NK-92 (cell line): ENCODE results near the gene FAM135A.
"Not testable (repeated sequence)": the region's sequence is repeated elsewhere in the genome, so short reads cannot be mapped to it uniquely, and the experiment has no call there.

Experiments
- DNase-seq: peaks from one replicate; lab custom pipeline; 2025; ENCODE audit not compliant: unreplicated experiment; lab: John Stamatoyannopoulos, UW

The FAM135A gene

DNA sequence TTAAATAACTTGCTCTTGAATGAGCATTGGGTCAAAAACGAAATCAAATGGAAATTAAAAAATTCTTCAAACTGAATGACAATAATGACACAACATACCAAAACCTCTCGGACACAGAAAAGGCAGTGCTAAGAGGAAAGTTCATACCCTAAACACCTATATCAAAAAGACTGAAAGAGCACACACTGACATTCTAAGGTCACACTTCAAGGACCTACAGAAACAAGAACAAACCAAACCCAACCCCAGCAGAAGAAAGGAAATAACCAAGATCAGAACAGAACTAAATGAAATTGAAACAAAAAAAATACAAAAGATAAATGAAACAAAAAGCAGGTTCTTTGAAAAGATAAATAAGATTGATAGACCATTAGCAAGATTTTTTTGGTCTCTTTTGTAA, 194.1 kb downstream of the FAM135A start:
- not testable (repeated sequence) for DNase-seq

DNA sequence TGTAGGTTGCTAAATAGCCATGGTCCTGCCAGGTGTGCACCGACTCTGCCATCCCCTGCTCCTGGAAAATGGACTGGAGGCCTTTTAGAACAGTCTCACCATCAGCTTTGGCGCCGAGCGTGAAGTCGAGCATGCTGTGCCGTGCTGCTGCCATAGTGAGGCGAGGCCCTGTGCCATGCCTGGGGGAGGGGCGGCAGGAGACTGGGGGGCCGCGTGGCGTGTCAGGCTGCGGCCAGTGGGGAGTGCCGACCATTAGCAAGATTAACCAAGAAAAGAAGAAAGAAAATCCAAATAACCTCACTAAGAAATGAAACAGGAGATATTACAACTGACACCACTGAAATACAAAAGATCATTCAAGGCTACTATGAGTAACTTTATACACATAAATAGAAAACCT, 195.9 kb downstream of the FAM135A start:
- DNase-seq = not testable (repeated sequence)
